GM18907 (cell line): ENCODE results near the gene PDS5B.
"Not testable (repeated sequence)": the region's sequence is repeated elsewhere in the genome, so short reads cannot be mapped to it uniquely, and the experiment has no call there.

Experiments
- ATAC-seq: cut with Tn5 transposase; IDR thresholded peaks from one replicate; pipeline ENCODE4 v1.9.1; 2021; ENCODE audit warnings: mild to moderate bottlenecking, moderate library complexity; ENCODE audit not compliant: unreplicated experiment

Gene PDS5B, protein sequence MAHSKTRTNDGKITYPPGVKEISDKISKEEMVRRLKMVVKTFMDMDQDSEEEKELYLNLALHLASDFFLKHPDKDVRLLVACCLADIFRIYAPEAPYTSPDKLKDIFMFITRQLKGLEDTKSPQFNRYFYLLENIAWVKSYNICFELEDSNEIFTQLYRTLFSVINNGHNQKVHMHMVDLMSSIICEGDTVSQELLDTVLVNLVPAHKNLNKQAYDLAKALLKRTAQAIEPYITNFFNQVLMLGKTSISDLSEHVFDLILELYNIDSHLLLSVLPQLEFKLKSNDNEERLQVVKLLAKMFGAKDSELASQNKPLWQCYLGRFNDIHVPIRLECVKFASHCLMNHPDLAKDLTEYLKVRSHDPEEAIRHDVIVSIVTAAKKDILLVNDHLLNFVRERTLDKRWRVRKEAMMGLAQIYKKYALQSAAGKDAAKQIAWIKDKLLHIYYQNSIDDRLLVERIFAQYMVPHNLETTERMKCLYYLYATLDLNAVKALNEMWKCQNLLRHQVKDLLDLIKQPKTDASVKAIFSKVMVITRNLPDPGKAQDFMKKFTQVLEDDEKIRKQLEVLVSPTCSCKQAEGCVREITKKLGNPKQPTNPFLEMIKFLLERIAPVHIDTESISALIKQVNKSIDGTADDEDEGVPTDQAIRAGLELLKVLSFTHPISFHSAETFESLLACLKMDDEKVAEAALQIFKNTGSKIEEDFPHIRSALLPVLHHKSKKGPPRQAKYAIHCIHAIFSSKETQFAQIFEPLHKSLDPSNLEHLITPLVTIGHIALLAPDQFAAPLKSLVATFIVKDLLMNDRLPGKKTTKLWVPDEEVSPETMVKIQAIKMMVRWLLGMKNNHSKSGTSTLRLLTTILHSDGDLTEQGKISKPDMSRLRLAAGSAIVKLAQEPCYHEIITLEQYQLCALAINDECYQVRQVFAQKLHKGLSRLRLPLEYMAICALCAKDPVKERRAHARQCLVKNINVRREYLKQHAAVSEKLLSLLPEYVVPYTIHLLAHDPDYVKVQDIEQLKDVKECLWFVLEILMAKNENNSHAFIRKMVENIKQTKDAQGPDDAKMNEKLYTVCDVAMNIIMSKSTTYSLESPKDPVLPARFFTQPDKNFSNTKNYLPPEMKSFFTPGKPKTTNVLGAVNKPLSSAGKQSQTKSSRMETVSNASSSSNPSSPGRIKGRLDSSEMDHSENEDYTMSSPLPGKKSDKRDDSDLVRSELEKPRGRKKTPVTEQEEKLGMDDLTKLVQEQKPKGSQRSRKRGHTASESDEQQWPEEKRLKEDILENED (N-terminal part only)

DNA sequence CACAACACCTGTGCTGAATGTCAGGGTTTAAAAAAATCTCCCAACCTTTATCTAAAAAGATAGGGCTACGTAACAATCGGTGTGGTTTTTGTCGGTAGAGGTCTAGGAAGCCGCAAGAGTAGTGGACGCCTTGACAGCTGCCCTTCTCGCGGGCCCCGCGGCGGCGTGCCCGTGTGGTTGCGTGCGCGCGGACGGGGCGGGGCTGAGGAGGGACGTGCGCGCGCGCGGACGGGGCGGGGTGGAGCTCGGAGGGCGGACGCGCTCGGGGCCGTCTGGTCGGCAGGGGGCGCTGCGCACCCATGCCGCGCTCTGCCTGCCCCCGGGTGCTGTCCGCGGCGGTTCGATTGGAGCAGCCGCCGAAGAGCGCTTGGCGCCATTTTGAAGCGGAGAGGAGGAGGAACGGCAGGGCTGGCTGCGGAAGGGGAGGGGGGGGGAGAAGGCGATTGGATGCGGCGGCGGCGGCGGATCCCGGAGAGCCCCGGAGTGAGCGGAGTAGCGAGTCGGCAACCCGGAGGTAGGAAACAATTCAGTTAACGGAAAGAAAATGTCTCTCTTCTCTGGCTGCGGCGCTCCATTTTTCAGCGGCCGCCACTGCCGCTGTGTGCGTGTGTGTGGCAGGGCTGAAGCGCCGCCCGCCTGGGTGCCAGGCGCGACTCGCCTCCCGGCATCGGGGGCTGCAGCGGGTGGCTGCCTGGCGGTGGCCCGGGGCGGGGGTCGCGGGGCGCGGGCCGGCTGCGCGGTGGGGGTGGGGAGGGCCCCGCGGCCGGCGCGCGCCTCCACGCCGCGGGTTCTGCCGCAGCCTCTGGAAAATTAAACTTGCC, at the start of gene PDS5B:
Gene PDS5B (plus strand): TSS at position 373 of the 821 bp plus-strand sequence. CDS start 62,321 bp downstream, outside the sequence.
- peak; percentile 82 for ATAC-seq

- ATAC-seq = no peak
These were observed 48.6 kb upstream of the PDS5B start for GRCh38 chr13:32537580-32538142.

GRCh38 chr13:32538143-32538620, 48.1 kb upstream of the PDS5B start:
- ATAC-seq = peak; percentile 85

GRCh38 chr13:32538621-32539246, 47.5 kb upstream of the PDS5B start, which contains the start of gene N4BP2L2:
N4BP2L2 (minus strand) TSS chr13:32538795; CDS start chr13:32537027, 1,768 bp downstream.
- ATAC-seq = peak; percentile 97

DNA sequence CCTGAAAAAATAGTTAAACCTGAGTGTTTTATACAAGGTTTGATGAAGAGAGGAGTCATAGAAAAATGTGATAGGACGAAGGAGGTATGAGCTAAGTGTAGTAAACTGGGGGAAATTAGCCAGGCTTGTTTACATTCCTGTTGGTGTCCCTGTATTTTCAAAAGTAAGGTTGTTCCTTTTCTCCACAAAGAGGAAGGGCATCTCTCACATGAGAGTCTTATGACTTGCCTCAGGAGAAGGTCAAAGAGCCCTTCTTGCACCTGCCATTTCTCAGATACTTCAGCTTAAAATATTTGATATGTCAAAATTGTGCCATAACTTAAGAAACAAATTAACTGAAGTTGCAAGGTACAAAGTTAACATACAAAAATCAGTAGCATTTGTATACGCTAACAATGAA, 44.0 kb upstream of the PDS5B start:
- ATAC-seq = no peak

DNA sequence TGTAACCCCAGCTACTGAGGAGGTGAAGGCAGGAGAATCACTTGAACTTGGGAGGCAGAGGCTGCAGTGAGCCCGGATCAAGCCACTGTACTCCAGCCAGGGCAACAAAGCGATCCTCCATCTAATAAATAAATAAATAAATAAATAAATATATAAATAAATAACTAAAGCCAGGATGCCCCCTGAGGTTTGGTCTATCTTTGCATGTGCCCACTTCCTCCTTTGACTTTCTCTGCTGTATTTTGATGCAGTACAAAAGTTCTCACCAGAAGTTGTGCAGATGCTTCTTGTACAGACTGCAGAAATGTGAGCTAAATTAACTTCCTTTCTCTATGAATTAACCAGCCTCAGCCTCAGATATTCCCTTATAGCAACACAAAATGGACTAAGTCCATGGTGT, 41.2 kb upstream of the PDS5B start:
- ATAC-seq = no peak

- no peak for ATAC-seq
These were observed 37.4 kb upstream of the PDS5B start for GRCh38 chr13:32548837-32549236.

GRCh38 chr13:32549788-32550187, 36.5 kb upstream of the PDS5B start:
- ATAC-seq = no peak

GRCh38 chr13:32553720-32554119, 32.5 kb upstream of the PDS5B start:
- no peak for ATAC-seq

GRCh38 chr13:32555613-32556012, 30.6 kb upstream of the PDS5B start:
- no peak for ATAC-seq

GRCh38 chr13:32560842-32561241, 25.4 kb upstream of the PDS5B start:
- ATAC-seq = not testable (repeated sequence)

GRCh38 chr13:32575687-32576086, 10.6 kb upstream of the PDS5B start:
- not testable (repeated sequence) for ATAC-seq

GRCh38 chr13:32577032-32577431, 9.2 kb upstream of the PDS5B start:
- no peak for ATAC-seq

GRCh38 chr13:32581177-32581786, 5.0 kb upstream of the PDS5B start:
- no peak for ATAC-seq

GRCh38 chr13:32582281-32582680, 4.0 kb upstream of the PDS5B start:
- ATAC-seq = no peak

- ATAC-seq = no peak
These were observed 3.3 kb upstream of the PDS5B start for GRCh38 chr13:32582991-32583390.

DNA sequence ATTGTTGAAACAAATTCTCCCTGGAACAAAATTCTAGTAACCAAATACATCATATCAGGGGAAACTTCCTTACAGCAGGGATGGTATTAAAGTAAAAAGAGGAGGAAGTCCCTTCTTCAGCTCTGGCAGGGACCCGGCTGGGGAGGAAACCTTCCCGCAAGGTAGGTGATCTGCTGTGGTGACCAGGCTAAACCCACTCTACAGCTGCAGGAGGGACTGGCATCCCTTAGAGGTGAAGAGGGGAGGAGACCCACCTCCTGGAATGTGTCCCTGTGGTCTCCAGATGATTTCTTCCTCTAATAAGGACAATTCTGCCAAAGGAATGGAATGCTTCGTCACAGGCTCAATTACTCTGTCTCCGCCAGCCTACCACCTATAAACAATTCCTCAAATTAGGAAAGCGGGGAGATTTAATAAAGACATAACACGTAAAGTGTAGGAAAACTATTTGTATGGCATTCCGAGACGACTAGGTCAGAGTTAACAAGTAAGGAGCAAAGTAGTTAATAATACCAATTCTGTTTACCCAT, 637 bp upstream of the PDS5B start:
- ATAC-seq = no peak
